Loucy (cell line): Measurements from ENCODE around the gene CALR.

ENCODE experiments used
- H2AFZ ChIP-seq: fragments of 200-600 bp; sonication (generic); 2 replicates; pipeline ENCODE4 v1.6.0; 2016; ENCODE audit warnings: antibody characterized with exemption, mild to moderate bottlenecking, low read length, moderate library complexity
- H3F3A ChIP-seq: fragments of 200-600 bp; 2 replicates; pipeline ENCODE4 v1.6.0; 2016; ENCODE audit warnings: antibody characterized with exemption, low read depth, mild to moderate bottlenecking
- H3K27me3 ChIP-seq: fragments of 200-600 bp; sonication (generic); 2 replicates; pipeline ENCODE4 v1.6.1; 2014; ENCODE audit warnings: low read length, mild to moderate bottlenecking; ENCODE audit not compliant: insufficient read depth, poor library complexity, severe bottlenecking
- H3K36me3 ChIP-seq: fragments of 200-600 bp; sonication (generic); 2 replicates; pipeline ENCODE4 v1.6.1; 2016; ENCODE audit warnings: low read length; ENCODE audit not compliant: insufficient read depth
- H3K4me1 ChIP-seq: fragments of 200-600 bp; sonication (generic); 2 replicates; pipeline ENCODE4 v1.5.1; 2014; ENCODE audit warnings: low read length, mild to moderate bottlenecking; ENCODE audit not compliant: insufficient read depth, poor library complexity, severe bottlenecking
- H3K4me2 ChIP-seq: fragments of 200-600 bp; sonication (generic); 2 replicates; pipeline ENCODE4 v1.6.0; 2014; ENCODE audit warnings: antibody characterized with exemption, low read length, low read depth, mild to moderate bottlenecking; ENCODE audit not compliant: poor library complexity, severe bottlenecking
- H3K4me3 ChIP-seq: fragments of 200-600 bp; sonication (generic); 2 replicates; pipeline ENCODE4 v1.5.1; 2014; ENCODE audit warnings: low read length, mild to moderate bottlenecking, mixed read lengths; ENCODE audit not compliant: poor library complexity, severe bottlenecking
- H3K79me2 ChIP-seq: fragments of 200-600 bp; sonication (generic); 2 replicates; pipeline ENCODE4 v1.6.1; 2014; ENCODE audit warnings: low read length; ENCODE audit not compliant: insufficient read depth
- H3K9ac ChIP-seq: fragments of 200-600 bp; sonication (generic); 2 replicates; pipeline ENCODE4 v1.6.0; 2014; ENCODE audit warnings: mild to moderate bottlenecking, low read depth, low read length, moderate library complexity; ENCODE audit not compliant: poor library complexity, severe bottlenecking
- H3K9me2 ChIP-seq: fragments of 200-600 bp; sonication (generic); replicated peaks from 2 replicates; pipeline ENCODE4 v1.6.1; 2016; ENCODE audit warnings: low read depth, low read length, mixed read lengths
- H3K9me3 ChIP-seq: fragments of 200-600 bp; sonication (generic); 2 replicates; pipeline ENCODE4 v1.6.1; 2014; ENCODE audit warnings: mild to moderate bottlenecking, antibody characterized with exemption, low read length, low read depth; ENCODE audit not compliant: insufficient read depth
- H4K20me1 ChIP-seq: fragments of 200-600 bp; sonication (generic); 2 replicates; pipeline ENCODE4 v1.6.0; 2014; ENCODE audit warnings: antibody characterized with exemption, low read length, mild to moderate bottlenecking; ENCODE audit not compliant: insufficient read depth, poor library complexity, severe bottlenecking
- CTCF ChIP-seq: fragments of 200-600 bp; sonication (generic); conservative IDR thresholded peaks from 2 replicates; pipeline ENCODE4 v1.5.1; 2014; ENCODE audit warnings: mild to moderate bottlenecking, antibody characterized with exemption, low read length
- EZH2phosphoT487 ChIP-seq: fragments of 200-600 bp; IDR thresholded peaks from 2 replicates; pipeline ENCODE4 v1.6.1; 2018; ENCODE audit warnings: antibody characterized with exemption, mild to moderate bottlenecking, moderate library complexity, borderline replicate concordance

The CALR gene

GRCh38 chr19:12969292-12969988 is 31.0 kb downstream of the CALR start, which contains the start of gene DAND5:
TSS of gene DAND5 (plus strand) at chr19:12969576. CDS start at chr19:12969661, 85 bp downstream.
- H3K9me2 ChIP-seq, result no peaks in the 10 kb centered on the region
- no peak within 1 kb of the TSS for H3K4me3 ChIP-seq
- no peaks in the 10 kb centered on the region for H4K20me1 ChIP-seq
- H3K27me3 ChIP-seq, result no peaks in the 10 kb centered on the region
- H3K9ac ChIP-seq, result no peak within 1 kb of the TSS
- peaks cover 9% of the 10 kb centered on the region for H3K4me1 ChIP-seq
- no peak within 1 kb of the TSS for H2AFZ ChIP-seq
- no peak for TF ChIP-seq EZH2phosphoT487
- TF ChIP-seq CTCF, result no peak
- no peak within 1 kb of the TSS for H3K4me2 ChIP-seq
- H3K9me3 ChIP-seq, result no peaks in the 10 kb centered on the region
- no peaks in the 10 kb centered on the region for H3K36me3 ChIP-seq
- H3F3A ChIP-seq, result no peaks in the 10 kb centered on the region
- no peaks in the 10 kb centered on the region for H3K79me2 ChIP-seq

GRCh38 chr19:12970070-12970820 is 31.8 kb downstream of the CALR start:
- Histone ChIP-seq H4K20me1 (no peaks in the 10 kb centered on the region), H3K36me3 (no peaks in the 10 kb centered on the region), H3K27me3 (no peaks in the 10 kb centered on the region), H3K4me1 (peaks cover 6% of the 10 kb centered on the region), H3K9me2 (no peaks in the 10 kb centered on the region), H3K4me2 (no peak overlapping the region), H3K4me3 (no peak overlapping the region), H3K9ac (no peak overlapping the region), H3K79me2 (no peaks in the 10 kb centered on the region), H3F3A (no peaks in the 10 kb centered on the region), H3K9me3 (no peaks in the 10 kb centered on the region), H2AFZ (no peak overlapping the region)
- TF ChIP-seq EZH2phosphoT487 (no peak), CTCF (no peak)

GRCh38 chr19:12973236-12973635 is 34.8 kb downstream of the CALR start:
- Histone ChIP-seq H3K9me2 (no peaks in the 10 kb centered on the region), H3K4me2 (no peak overlapping the region), H3K4me3 (no peak overlapping the region)

More at GRCh38 chr19:12973236-12973635, 34.8 kb downstream of the CALR start:
- TF ChIP-seq CTCF (no peak), EZH2phosphoT487 (no peak)
- H4K20me1 ChIP-seq, result no peaks in the 10 kb centered on the region
- no peaks in the 10 kb centered on the region for H3K79me2 ChIP-seq
- H3K36me3 ChIP-seq, result no peaks in the 10 kb centered on the region
- no peaks in the 10 kb centered on the region for H3K27me3 ChIP-seq
- no peak overlapping the region for H3K9ac ChIP-seq
- H3K4me1 ChIP-seq, result no peaks in the 10 kb centered on the region
- no peaks in the 10 kb centered on the region for H3F3A ChIP-seq
- no peaks in the 10 kb centered on the region for H3K9me3 ChIP-seq
- no peak overlapping the region for H2AFZ ChIP-seq
